Upper lobe of left lung (tissue), 4 donors: ENCODE results near the gene ZKSCAN1.

Experiments used
- CTCF ChIP-seq, 6 experiments: fragments of 450-650 bp in 4 of 6; fragments of 200-600 bp in 2 of 6; sonication (generic) in 2 of 6; IDR thresholded peaks; one replicate each; pipeline ENCODE4 v1.5.1; 2016 to 2019; ENCODE audit warnings: antibody characterized with exemption in 6 of 6
- EP300 ChIP-seq, 4 donors: sonication (generic); formaldehyde crosslinking; IDR thresholded peaks; one replicate each; pipeline ENCODE4 v1.5.1; 2017; ENCODE audit warnings: antibody characterized with exemption in 4 of 4, control low read depth in 2 of 4
- POLR2A ChIP-seq, 4 donors: fragments of 450-650 bp; IDR thresholded peaks; one replicate each; pipeline ENCODE4 v1.5.1; 2016 to 2017; ENCODE audit warnings: antibody characterized with exemption in 4 of 4, mild to moderate bottlenecking in 2 of 4
- POLR2AphosphoS5 ChIP-seq, 2 donors: sonication (generic); formaldehyde crosslinking; IDR thresholded peaks; one replicate each; pipeline ENCODE4 v1.5.1; 2017; ENCODE audit warnings: antibody characterized with exemption in 2 of 2

GRCh38 chr7:100065452-100066186 lies 50.2 kb downstream of the ZKSCAN1 start:
- TF ChIP-seq POLR2A (IDR thresholded peaks at IDR 0.05) (no peak), CTCF (IDR thresholded peaks at IDR 0.05) (no peak), EP300 (IDR thresholded peaks at IDR 0.05) (no peak), POLR2AphosphoS5 (IDR thresholded peaks at IDR 0.05) (peak in 1 of 2 donors; percentile 15)
